GM18907 (cell line): ENCODE measurements around the gene LYRM1.
"Not testable (repeated sequence)": the region's sequence is repeated elsewhere in the genome, so short reads cannot be mapped to it uniquely, and the experiment has no call there.

Experiments
- ATAC-seq: cut with Tn5 transposase; IDR thresholded peaks from one replicate; pipeline ENCODE4 v1.9.1; 2021; ENCODE audit warnings: mild to moderate bottlenecking, moderate library complexity; ENCODE audit not compliant: unreplicated experiment

LYRM1 gene

GRCh38 chr16:20900299-20901067 is at the start of gene LYRM1, which contains the start of gene DCUN1D3:
TSS of gene LYRM1 (plus strand) at chr16:20900771. CDS start at chr16:20915556, 14,785 bp downstream.
TSS of gene DCUN1D3 (minus strand) at chr16:20900358. CDS start at chr16:20862538, 37,820 bp downstream.
- ATAC-seq = peak; percentile 73

GRCh38 chr16:20850981-20851380 is 49.6 kb upstream of the LYRM1 start:
- no peak for ATAC-seq

GRCh38 chr16:20851601-20852000 is 49.0 kb upstream of the LYRM1 start:
- no peak for ATAC-seq

GRCh38 chr16:20853143-20853542 is 47.4 kb upstream of the LYRM1 start:
- ATAC-seq = no peak

- no peak for ATAC-seq
These were observed 46.5 kb upstream of the LYRM1 start for GRCh38 chr16:20853981-20854620.

GRCh38 chr16:20854963-20855362 is 45.6 kb upstream of the LYRM1 start:
- no peak for ATAC-seq

- no peak for ATAC-seq
These were observed 43.3 kb upstream of the LYRM1 start for GRCh38 chr16:20857281-20857680.

GRCh38 chr16:20859229-20859628 is 41.3 kb upstream of the LYRM1 start:
- ATAC-seq = no peak

- ATAC-seq = no peak
These were observed 40.9 kb upstream of the LYRM1 start for GRCh38 chr16:20859699-20860098.

- ATAC-seq = no peak
These were observed 40.2 kb upstream of the LYRM1 start for GRCh38 chr16:20860361-20860760.

- not testable (repeated sequence) for ATAC-seq
These were observed 39.6 kb upstream of the LYRM1 start for GRCh38 chr16:20860995-20861394.

GRCh38 chr16:20862162-20862960 is 38.2 kb upstream of the LYRM1 start:
- no peak for ATAC-seq

- not testable (repeated sequence) for ATAC-seq
These were observed 36.2 kb upstream of the LYRM1 start for GRCh38 chr16:20864376-20864775.

GRCh38 chr16:20865420-20866131 is 35.0 kb upstream of the LYRM1 start:
- ATAC-seq = peak; percentile 63

GRCh38 chr16:20866145-20866772 is 34.3 kb upstream of the LYRM1 start:
- peak; percentile 10 for ATAC-seq

GRCh38 chr16:20866801-20867200 is 33.8 kb upstream of the LYRM1 start:
- ATAC-seq = no peak

GRCh38 chr16:20867585-20867984 is 33.0 kb upstream of the LYRM1 start:
- ATAC-seq = no peak

GRCh38 chr16:20868890-20869289 is 31.7 kb upstream of the LYRM1 start:
- ATAC-seq = no peak

- no peak for ATAC-seq
These were observed 30.3 kb upstream of the LYRM1 start for GRCh38 chr16:20870122-20870820.

- ATAC-seq = no peak
These were observed 29.3 kb upstream of the LYRM1 start for GRCh38 chr16:20871258-20871657.
